NCI-H510A (cell line): ENCODE data around the gene PIMREG.
"Not testable (repeated sequence)": the region's sequence is repeated elsewhere in the genome, so short reads cannot be mapped to it uniquely, and the experiment has no call there.

Experiments used
- DNase-seq: peaks from one replicate; lab custom pipeline; 2025; lab: John Stamatoyannopoulos, UW

The PIMREG gene

GRCh38 chr17:6478486-6478885 lies 34.2 kb downstream of the PIMREG start:
- DNase-seq = no peak

DNA sequence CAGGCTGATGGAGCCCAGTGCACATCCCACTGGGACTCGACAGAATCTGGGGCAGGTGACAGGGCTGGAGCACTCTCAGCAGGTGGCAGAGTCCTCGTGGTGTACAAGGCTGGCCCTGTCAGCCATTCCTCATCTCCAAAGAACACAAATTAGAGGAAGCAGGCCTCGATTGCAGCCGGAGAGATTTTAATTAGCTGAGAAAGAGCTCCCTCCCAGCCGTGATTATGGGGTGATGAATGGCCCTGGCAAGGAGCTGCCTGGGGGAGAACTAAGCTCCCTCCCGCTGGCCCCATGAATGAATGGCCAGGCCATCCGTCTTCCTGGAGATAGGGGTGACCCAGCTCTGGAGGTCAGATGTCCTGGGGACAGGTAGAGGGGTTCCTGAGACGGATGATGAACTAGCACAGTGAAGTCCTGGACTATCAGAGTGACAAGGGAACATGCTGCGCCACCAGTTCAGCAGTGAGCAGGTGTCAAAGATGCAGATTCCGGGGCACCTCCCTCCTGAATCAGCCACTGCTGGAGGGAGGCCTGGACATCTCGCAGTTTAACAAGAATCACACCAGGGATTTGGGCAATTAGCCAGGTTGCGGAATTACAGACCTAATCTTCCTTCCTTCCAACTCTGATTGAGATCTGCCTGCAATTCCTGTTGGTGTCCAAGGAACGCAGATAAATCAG lies 35.5 kb downstream of the PIMREG start:
- no peak for DNase-seq

GRCh38 chr17:6480303-6480675 lies 36.0 kb downstream of the PIMREG start:
- DNase-seq = no peak

- DNase-seq = no peak
Observed at GRCh38 chr17:6482105-6482455, 37.8 kb downstream of the PIMREG start.

DNA sequence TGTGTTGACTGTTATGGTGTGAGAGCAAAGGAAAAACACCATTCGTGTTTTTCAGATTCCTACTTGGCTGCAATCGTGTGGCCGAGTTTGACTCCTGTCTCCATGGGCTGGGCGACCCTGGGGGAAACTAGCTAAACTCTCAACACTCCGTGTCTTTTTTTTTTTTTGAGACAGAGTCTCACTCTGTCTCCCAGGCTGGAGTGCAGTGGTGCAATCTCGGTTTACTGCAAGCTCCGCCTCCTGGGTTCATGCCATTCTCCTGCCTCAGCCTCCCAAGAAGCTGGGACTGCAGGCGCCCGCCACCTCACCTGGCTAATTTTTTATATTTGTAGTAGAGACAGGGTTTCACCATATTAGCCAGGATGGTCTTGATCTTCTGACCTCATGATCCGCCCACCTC lies 38.5 kb downstream of the PIMREG start:
- not testable (repeated sequence) for DNase-seq

DNA sequence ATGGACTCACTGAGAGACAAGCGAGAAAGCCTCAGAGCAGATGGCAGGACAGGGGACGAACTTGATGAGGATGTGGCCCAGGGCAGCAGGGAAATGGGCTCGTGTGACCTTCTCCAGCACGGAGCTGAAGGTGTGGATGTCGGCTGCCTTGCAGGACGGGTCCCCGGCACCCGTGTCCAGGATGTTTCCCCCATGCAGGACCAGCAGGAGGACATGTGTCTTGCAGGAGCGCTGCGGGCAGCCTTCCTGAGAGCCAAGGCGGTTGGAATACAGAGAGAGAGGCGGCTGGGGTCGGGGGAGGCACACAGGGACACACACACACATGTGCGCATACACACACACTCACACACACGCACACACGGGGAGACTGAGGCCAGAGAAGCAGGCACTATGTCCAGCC lies 39.3 kb downstream of the PIMREG start:
- no peak for DNase-seq

DNA sequence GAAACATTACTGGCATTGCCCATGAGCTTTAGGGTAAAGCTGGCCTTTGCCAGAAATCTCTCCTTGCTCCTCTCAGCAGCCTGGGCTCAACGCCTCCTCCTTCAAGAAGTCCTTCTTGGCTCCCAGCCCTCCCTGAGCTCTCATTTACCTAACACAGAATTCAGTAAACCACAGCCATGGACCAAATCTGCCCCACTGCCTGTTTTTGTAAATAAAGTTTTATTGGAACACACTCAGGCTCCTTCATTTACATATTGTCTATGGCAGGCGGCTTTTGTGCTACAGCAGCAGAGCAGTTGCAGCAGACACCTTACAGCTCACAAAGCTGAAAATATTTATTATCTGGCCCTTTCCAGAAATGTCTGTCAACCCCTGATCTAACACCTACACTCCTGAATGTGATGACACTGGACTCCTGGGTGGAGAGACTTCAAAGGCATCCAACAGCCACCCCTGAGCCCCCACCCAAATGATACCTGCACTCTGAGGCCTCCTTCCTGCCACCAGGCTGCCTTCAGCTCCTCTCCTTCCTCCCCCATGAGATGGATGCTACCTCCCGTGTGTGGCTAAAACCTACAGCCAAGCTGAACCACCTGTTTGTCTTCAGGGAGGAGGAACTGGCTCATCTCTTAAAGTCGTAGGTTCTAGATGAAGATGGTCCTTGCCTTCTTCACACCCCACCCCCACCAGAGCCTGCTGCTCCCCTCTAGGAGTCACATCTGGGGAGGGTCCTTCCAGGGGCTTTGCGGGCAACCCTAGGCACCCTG lies 41.6 kb downstream of the PIMREG start:
- no peak for DNase-seq

GRCh38 chr17:6487251-6488007 lies 43.2 kb downstream of the PIMREG start:
- DNase-seq = no peak

DNA sequence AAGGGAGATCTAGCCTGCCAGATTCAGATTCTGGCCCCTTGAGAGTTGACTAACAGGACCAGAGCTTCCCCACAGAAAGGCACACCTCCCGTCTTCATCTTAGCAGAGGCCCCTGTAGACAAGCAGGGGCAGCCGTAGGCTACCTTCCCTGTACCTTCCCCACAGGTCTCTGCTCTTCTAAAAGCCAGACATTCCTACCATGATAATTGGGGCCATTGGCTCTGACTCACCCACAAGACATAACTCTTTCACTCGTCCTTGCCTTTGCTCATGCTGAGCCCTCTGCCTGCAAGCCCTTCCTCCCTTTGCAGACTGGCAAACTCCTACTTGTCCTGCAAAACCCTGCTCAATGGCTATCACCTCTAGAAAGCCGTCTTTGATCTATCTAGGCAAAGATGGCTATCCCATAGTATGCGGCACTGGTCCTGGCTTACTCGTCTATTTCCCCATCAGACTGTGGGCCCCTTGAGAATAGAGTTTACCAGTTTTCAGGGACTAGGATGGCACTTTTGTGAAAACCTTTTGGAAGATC lies 43.8 kb downstream of the PIMREG start:
- DNase-seq = no peak

DNA sequence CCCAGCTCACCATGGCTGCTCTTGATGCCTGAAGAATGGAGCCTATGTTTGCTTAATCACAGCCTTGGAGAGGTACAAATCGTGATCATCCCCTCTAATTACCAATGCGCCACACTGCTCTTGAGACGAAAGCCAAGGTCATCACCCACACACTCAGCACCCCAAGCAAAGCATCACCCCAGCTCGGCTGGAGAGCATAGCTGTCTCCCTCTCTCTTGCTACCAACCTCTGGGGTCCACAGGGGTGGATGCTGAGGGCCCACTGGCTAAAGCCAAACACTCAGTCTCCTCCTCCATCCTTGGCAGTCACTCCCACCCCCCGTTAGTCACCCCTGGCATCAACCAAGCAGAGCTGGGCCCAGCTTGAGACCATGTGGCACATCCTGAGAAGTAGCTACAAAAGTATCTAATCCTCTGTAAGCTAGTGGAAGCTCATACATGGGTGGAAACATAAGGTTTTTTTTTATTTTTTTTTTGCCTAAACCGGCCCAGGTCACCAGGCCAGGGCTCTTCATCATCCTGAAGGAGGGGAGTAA lies 44.8 kb downstream of the PIMREG start:
- DNase-seq = no peak

DNA sequence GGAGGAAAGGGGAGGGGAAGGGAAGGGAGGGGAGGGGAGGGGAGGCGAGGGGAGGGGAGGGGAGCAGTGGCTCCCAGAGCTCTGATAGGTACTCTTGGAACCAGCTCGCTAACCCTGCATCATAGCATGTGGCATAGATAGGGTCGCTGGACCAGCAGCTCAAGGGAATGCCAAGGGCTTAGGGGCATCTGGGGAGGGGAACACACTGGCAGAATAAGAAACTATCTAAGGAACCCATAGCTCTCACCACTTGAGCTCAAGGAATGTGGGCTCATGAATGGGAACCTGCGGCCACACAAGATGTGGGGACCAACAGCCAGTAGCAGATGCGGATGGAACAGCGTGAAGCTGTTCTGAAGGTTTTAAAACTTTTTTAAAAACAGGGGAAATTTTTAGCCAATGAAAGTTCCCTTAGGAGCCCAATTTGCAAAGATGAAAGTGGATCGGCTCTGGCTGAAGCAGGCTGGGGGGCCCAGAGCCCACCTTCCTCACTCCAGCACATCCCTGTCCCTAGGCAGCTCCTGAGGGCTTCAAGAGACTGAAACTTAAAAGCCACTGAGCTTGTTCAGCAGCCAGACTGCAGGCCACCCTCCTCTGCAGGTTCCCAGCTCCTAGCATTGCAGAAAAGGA lies 46.9 kb downstream of the PIMREG start:
- no peak for DNase-seq

- DNase-seq = no peak
Observed at GRCh38 chr17:6492892-6493674, 48.8 kb downstream of the PIMREG start.

GRCh38 chr17:6494239-6494941 lies 50.1 kb downstream of the PIMREG start:
- no peak for DNase-seq

- no peak for DNase-seq
Observed at GRCh38 chr17:6495450-6496115, 51.3 kb downstream of the PIMREG start.

DNA sequence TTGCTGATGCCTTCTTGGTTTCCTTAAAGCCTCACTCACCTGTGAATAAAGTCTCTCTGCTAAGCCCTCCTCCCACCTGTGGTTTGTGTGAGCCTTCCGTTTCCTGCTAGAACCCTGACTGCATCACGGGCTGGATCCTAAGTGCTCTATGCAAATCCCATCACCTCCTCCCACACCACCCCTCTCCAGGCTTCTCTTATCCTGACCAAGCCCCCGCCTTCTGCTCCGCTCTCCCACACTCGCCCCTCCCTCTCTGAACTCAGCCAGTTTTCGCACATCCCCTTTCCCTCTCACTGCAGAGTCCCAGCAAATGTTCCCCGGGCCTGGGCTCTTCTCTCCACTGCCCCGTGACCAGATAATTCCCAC lies 51.8 kb downstream of the PIMREG start:
- no peak for DNase-seq

DNA sequence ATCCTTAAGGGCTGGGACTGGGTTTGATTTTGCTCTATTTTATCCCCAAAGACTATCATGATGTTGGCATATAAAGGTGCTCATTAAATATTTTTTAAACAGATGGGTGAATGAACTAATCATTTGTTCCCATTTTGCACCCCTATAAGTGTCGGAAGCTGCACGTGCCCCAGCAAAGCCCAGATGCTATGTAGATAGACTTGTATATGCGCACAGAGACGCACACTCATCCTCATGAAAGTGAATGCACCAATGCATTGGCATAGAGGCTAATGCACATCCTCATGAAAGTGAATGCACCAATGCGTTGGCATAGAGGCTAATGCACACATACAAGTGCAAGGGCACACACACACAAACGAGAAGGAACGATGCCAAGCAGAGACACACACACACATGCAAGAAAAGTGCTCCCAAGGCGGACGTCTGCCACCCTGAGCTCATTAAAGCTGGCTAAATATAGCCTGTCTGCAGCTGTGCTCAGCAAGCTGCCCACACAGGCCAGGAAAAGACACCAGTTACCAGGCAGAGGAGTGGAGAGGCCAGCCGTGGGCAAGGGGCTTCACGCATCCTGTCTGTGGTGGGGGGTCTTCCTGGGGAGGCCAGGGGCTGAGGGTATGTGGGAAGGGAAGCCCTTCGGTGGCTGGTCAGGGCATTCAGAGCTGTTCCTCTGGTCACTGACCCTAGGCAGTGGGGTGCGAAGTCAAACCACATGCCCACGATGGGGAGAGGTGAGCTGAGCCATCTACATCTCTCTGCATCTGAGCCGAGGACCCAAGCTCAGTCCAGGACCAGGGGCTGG lies 52.6 kb downstream of the PIMREG start:
- DNase-seq = no peak

DNA sequence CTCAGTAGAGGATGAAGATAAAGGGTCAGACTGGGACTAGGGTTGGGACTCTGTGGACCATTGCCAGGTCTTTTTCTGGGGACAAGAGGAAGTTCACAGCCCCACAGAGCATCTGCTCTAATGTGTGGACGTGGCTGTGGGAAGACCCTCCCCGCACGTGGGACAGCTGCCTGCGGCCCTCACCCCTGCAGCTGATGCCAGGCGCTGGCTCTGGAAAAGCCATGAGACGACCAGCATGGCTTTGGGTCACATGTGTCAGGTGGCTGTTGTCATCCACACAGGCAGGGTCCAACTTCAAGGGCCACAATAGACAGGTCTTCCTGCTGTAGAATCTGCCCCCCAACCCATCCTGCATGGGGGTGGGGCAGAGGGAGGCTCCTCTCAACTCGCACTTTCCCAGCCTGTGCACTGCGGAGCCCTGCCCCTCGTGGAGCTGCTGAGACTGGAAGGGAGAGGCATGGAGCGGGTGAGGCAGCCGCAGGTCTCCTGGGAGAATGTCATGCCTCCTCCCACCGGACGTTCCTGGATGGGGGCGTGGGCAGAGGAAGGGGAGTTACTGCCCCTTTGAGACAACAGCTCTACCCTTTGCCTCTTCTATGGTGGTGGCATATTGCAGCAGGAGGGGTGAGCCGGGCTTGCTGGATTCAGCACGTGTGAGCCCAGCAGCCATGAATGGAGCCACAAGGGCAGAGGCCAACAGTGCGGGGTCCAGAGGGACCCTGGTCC lies 53.4 kb downstream of the PIMREG start:
- no peak for DNase-seq

- DNase-seq = no peak
Observed at GRCh38 chr17:6498356-6498755, 54.1 kb downstream of the PIMREG start.
